Measurements from ENCODE around the gene ZNF485. TPM values are rescaled to one million over a fixed set of nuclear protein-coding genes. Genes with fewer than 3 reads are reported as not detected.
"Not testable (repeated sequence)": the region's sequence is repeated elsewhere in the genome, so short reads cannot be mapped to it uniquely, and the experiment has no call there.

ZNF485 gene
- total RNA-seq, 1 donor from 2014 or later = 5.4 TPM

- intact Hi-C loops (cut with DNase I) = no loop called here
Observed at GRCh38 chr10:43576580-43576979, 29.7 kb upstream of the ZNF485 start.

GRCh38 chr10:43584051-43584450 is 22.2 kb upstream of the ZNF485 start:
- no peak overlapping the region for H3K4me3 ChIP-seq
- intact Hi-C loops (cut with DNase I) = no loop called here
- TF ChIP-seq POLR2AphosphoS5 (IDR thresholded peaks at IDR 0.05; ENCODE audit: insufficient read depth in 1 of 2, low read depth in 1 of 2) (no peak), CTCF (IDR thresholded peaks at IDR 0.05) (no peak), POLR2A (IDR thresholded peaks at IDR 0.05) (no peak)
- no peaks in the 10 kb centered on the region for H3K9me3 ChIP-seq
- H3K4me1 ChIP-seq = no peaks in the 10 kb centered on the region
- no peaks in the 10 kb centered on the region for H3K27me3 ChIP-seq
- H3K36me3 ChIP-seq = no peaks in the 10 kb centered on the region
- DNase-seq (ENCODE audit: extremely low spot score in 2 of 2) = no peak
- H3K27ac ChIP-seq = no peak overlapping the region

More at GRCh38 chr10:43576580-43576979, 29.7 kb upstream of the ZNF485 start:
- Histone ChIP-seq H3K4me1 (peaks cover 11% of the 10 kb centered on the region), H3K36me3 (no peaks in the 10 kb centered on the region), H3K4me3 (no peak overlapping the region), H3K27me3 (no peaks in the 10 kb centered on the region), H3K27ac (no peak overlapping the region), H3K9me3 (no peaks in the 10 kb centered on the region)
- TF ChIP-seq POLR2A (IDR thresholded peaks at IDR 0.05) (no peak), CTCF (IDR thresholded peaks at IDR 0.05) (no peak), POLR2AphosphoS5 (IDR thresholded peaks at IDR 0.05; ENCODE audit: insufficient read depth in 1 of 2, low read depth in 1 of 2) (no peak)
- no peak for DNase-seq (ENCODE audit: extremely low spot score in 2 of 2)

GRCh38 chr10:43585046-43585445 is 21.2 kb upstream of the ZNF485 start:
- DNase-seq (ENCODE audit: extremely low spot score in 2 of 2) = no peak
- intact Hi-C loops (cut with DNase I) = no loop called here
- no peak for TF ChIP-seq POLR2A (IDR thresholded peaks at IDR 0.05)
- TF ChIP-seq POLR2AphosphoS5 (IDR thresholded peaks at IDR 0.05; ENCODE audit: insufficient read depth in 1 of 2, low read depth in 1 of 2) = no peak
- TF ChIP-seq CTCF (IDR thresholded peaks at IDR 0.05) = no peak

GRCh38 chr10:43585981-43586729 is 20.1 kb upstream of the ZNF485 start:
- Histone ChIP-seq H3K36me3 (no peaks in the 10 kb centered on the region), H3K9me3 (no peaks in the 10 kb centered on the region), H3K27ac (no peak overlapping the region), H3K27me3 (no peaks in the 10 kb centered on the region), H3K4me3 (no peak overlapping the region), H3K4me1 (no peaks in the 10 kb centered on the region)
- TF ChIP-seq POLR2A (IDR thresholded peaks at IDR 0.05) (no peak), CTCF (IDR thresholded peaks at IDR 0.05) (no peak), POLR2AphosphoS5 (IDR thresholded peaks at IDR 0.05; ENCODE audit: insufficient read depth in 1 of 2, low read depth in 1 of 2) (no peak)
- no peak for DNase-seq (ENCODE audit: extremely low spot score in 2 of 2)
- intact Hi-C loops (cut with DNase I) = no loop called here

More at GRCh38 chr10:43585046-43585445, 21.2 kb upstream of the ZNF485 start:
- Histone ChIP-seq H3K27ac (no peak overlapping the region), H3K27me3 (no peaks in the 10 kb centered on the region), H3K9me3 (no peaks in the 10 kb centered on the region), H3K4me3 (no peak overlapping the region), H3K36me3 (no peaks in the 10 kb centered on the region), H3K4me1 (no peaks in the 10 kb centered on the region)

GRCh38 chr10:43586730-43587115 is 19.5 kb upstream of the ZNF485 start:
- H3K4me1 ChIP-seq; H3K9me3 ChIP-seq; intact Hi-C loops (cut with DNase I); H3K27ac ChIP-seq; H3K27me3 ChIP-seq; H3K4me3 ChIP-seq; DNase-seq (ENCODE audit: extremely low spot score in 2 of 2); H3K36me3 ChIP-seq: not testable (repeated sequence)
